NCI-H226 (cell line): ENCODE measurements around the gene FES.
"Not testable (repeated sequence)": the region's sequence is repeated elsewhere in the genome, so short reads cannot be mapped to it uniquely, and the experiment has no call there.

Source experiments
- DNase-seq: peaks from one replicate; pipeline ENCODE4 v3.0.0-alpha.2; 2015

Gene FES

GRCh38 chr15:90883976-90884718, at the start of gene FES:
Gene FES (plus strand): TSS chr15:90884504. CDS start chr15:90885046, 542 bp downstream.
- no peak for DNase-seq

- DNase-seq = no peak
These were observed 49.7 kb upstream of the FES start for GRCh38 chr15:90834626-90835025.

GRCh38 chr15:90836296-90836871, 47.9 kb upstream of the FES start:
- peak; percentile 32 for DNase-seq

GRCh38 chr15:90837094-90837493, 47.2 kb upstream of the FES start:
- no peak for DNase-seq

GRCh38 chr15:90838139-90838538, 46.2 kb upstream of the FES start:
- DNase-seq = no peak

GRCh38 chr15:90838544-90838943, 45.8 kb upstream of the FES start:
- no peak for DNase-seq

- peak; percentile 97 for DNase-seq
These were observed 44.9 kb upstream of the FES start for GRCh38 chr15:90839187-90840071.

- no peak for DNase-seq
These were observed 44.0 kb upstream of the FES start for GRCh38 chr15:90840157-90840855.

GRCh38 chr15:90840954-90841353, 43.4 kb upstream of the FES start:
- no peak for DNase-seq

- no peak for DNase-seq
These were observed 39.6 kb upstream of the FES start for GRCh38 chr15:90844696-90845095.

- DNase-seq = peak; percentile 90
These were observed 38.9 kb upstream of the FES start for GRCh38 chr15:90845201-90845949.

- DNase-seq = not testable (repeated sequence)
These were observed 34.9 kb upstream of the FES start for GRCh38 chr15:90849424-90849823.

- no peak for DNase-seq
These were observed 33.2 kb upstream of the FES start for GRCh38 chr15:90851114-90851513.

GRCh38 chr15:90851940-90852339, 32.4 kb upstream of the FES start:
- DNase-seq = no peak

- no peak for DNase-seq
These were observed 29.2 kb upstream of the FES start for GRCh38 chr15:90855139-90855538.

- DNase-seq = no peak
These were observed 27.0 kb upstream of the FES start for GRCh38 chr15:90857337-90857736.

GRCh38 chr15:90857883-90858443, 26.3 kb upstream of the FES start:
- DNase-seq = no peak

- DNase-seq = no peak
These were observed 24.8 kb upstream of the FES start for GRCh38 chr15:90859234-90860131.

- no peak for DNase-seq
These were observed 23.9 kb upstream of the FES start for GRCh38 chr15:90860450-90860849.

GRCh38 chr15:90860942-90861675, 23.2 kb upstream of the FES start:
- DNase-seq = no peak
